GM10847 (cell line): ENCODE measurements around the gene WDR4.

Experiments
- POLR2A ChIP-seq: IDR thresholded peaks from 2 replicates; pipeline ENCODE4 v1.6.1; 2011; ENCODE audit not compliant: insufficient read length; ENCODE audit errors: extremely low read depth

Gene WDR4

GRCh38 chr21:42858957-42859890 lies 20.1 kb downstream of the WDR4 start:
- no peak for TF ChIP-seq POLR2A

- TF ChIP-seq POLR2A, result no peak
Measured at GRCh38 chr21:42858185-42858847, 21.0 kb downstream of the WDR4 start.

GRCh38 chr21:42857216-42857615 lies 22.1 kb downstream of the WDR4 start:
- no peak for TF ChIP-seq POLR2A

GRCh38 chr21:42855937-42856335 lies 23.4 kb downstream of the WDR4 start:
- TF ChIP-seq POLR2A, result no peak

- no peak for TF ChIP-seq POLR2A
Measured at GRCh38 chr21:42855171-42855936, 24.0 kb downstream of the WDR4 start.

GRCh38 chr21:42854246-42855010 lies 24.9 kb downstream of the WDR4 start:
- TF ChIP-seq POLR2A, result no peak

- TF ChIP-seq POLR2A, result no peak
Measured at GRCh38 chr21:42853621-42854020, 25.7 kb downstream of the WDR4 start.

- TF ChIP-seq POLR2A, result no peak
Measured at GRCh38 chr21:42852925-42853570, 26.3 kb downstream of the WDR4 start.

GRCh38 chr21:42851812-42852665 lies 27.3 kb downstream of the WDR4 start:
- TF ChIP-seq POLR2A, result no peak

GRCh38 chr21:42850866-42851391 lies 28.4 kb downstream of the WDR4 start:
- no peak for TF ChIP-seq POLR2A

GRCh38 chr21:42850463-42850862 lies 28.9 kb downstream of the WDR4 start:
- TF ChIP-seq POLR2A, result no peak

- TF ChIP-seq POLR2A, result no peak
Measured at GRCh38 chr21:42849759-42850412, 29.5 kb downstream of the WDR4 start.
